CD14-positive monocyte (primary cell): ENCODE data around the gene RASA2. TPM values are rescaled to one million over a fixed set of nuclear protein-coding genes. Genes with fewer than 3 reads are reported as not detected.

Experiments
- DNase-seq, 3 donors: peaks; one replicate each; pipeline ENCODE4 v3.0.0-alpha.2; 2011 to 2022
- H2AFZ ChIP-seq: 2 replicates; pipeline ENCODE4 v1.6.0; 2012; ENCODE audit warnings: mild to moderate bottlenecking, low read depth, low read length, inconsistent platforms; ENCODE audit not compliant: insufficient read depth, poor library complexity, severe bottlenecking
- H3K27ac ChIP-seq, 2 donors: 1 replicate in 1 of 2; 2 replicates in 1 of 2; pipeline ENCODE4 v1.5.1; 2012 to 2013; ENCODE audit warnings: low read length in 2 of 2, control low read depth in 1 of 2, inconsistent platforms in 1 of 2, low read depth in 1 of 2, mild to moderate bottlenecking in 1 of 2
- H3K27me3 ChIP-seq, 2 donors: one replicate each; pipeline versions ENCODE4 v1.6.0 to v1.6.1; 2011 to 2013; ENCODE audit warnings: low read length in 2 of 2; ENCODE audit not compliant: control insufficient read depth in 2 of 2, insufficient read depth in 2 of 2
- H3K36me3 ChIP-seq, 2 donors: replicated peaks in 1 of 2; 1 replicate in 1 of 2; 2 replicates in 1 of 2; pipeline versions ENCODE4 v1.5.1 to v1.6.1; 2012 to 2013; ENCODE audit warnings: low read length in 2 of 2, control low read depth in 1 of 2, inconsistent platforms in 1 of 2, mild to moderate bottlenecking in 1 of 2; ENCODE audit not compliant: insufficient read depth in 2 of 2, control insufficient read depth in 1 of 2
- H3K4me1 ChIP-seq, 2 donors: 1 replicate in 1 of 2; 2 replicates in 1 of 2; pipeline versions ENCODE4 v1.5.1 to v1.6.1; 2012 to 2013; ENCODE audit warnings: low read length in 2 of 2, control low read depth in 1 of 2, inconsistent platforms in 1 of 2, mild to moderate bottlenecking in 1 of 2, moderate library complexity in 1 of 2; ENCODE audit not compliant: insufficient read depth in 2 of 2, control insufficient read depth in 1 of 2
- H3K4me2 ChIP-seq: replicated peaks from 2 replicates; pipeline ENCODE3; 2012; ENCODE audit warnings: low read length, moderate library complexity, mild to moderate bottlenecking; ENCODE audit not compliant: poor library complexity, severe bottlenecking; ENCODE audit errors: extremely low read depth
- H3K4me3 ChIP-seq, 3 experiments: fragments of 200-600 bp in 1 of 3; sonication (generic) in 1 of 3; replicated peaks in 1 of 3; 1 replicate in 2 of 3; 2 replicates in 1 of 3; pipeline ENCODE4 v1.5.1; 2011 to 2013; ENCODE audit warnings: low read length in 3 of 3, mild to moderate bottlenecking in 3 of 3, control low read depth in 2 of 3, low read depth in 2 of 3, inconsistent platforms in 1 of 3, moderate library complexity in 1 of 3
- H3K79me2 ChIP-seq: 2 replicates; pipeline ENCODE4 v1.6.0; 2012; ENCODE audit warnings: mild to moderate bottlenecking, control low read depth, inconsistent platforms, low read length, moderate library complexity; ENCODE audit not compliant: insufficient read depth
- H3K9ac ChIP-seq: 2 replicates; pipeline ENCODE4 v1.6.0; 2017; ENCODE audit warnings: low read length, mild to moderate bottlenecking; ENCODE audit not compliant: insufficient read depth, poor library complexity, severe bottlenecking
- H3K9me3 ChIP-seq, 2 donors: replicated peaks in 1 of 2; 1 replicate in 1 of 2; 2 replicates in 1 of 2; pipeline versions ENCODE4 v1.5.1 to v1.6.1; 2012 to 2013; ENCODE audit warnings: low read length in 2 of 2, control low read depth in 1 of 2; ENCODE audit not compliant: control insufficient read depth in 1 of 2, insufficient read depth in 1 of 2
- H4K20me1 ChIP-seq: 2 replicates; pipeline ENCODE4 v1.6.0; 2012; ENCODE audit warnings: mild to moderate bottlenecking, low read length, control low read depth, moderate library complexity; ENCODE audit not compliant: insufficient read depth
- H3K27ac Mint-ChIP-seq, 7 donors: one replicate each; pipeline ENCODE4 v1.8.0; 2020; ENCODE audit warnings: mild to moderate bottlenecking in 7 of 7, mixed read lengths in 7 of 7, moderate library complexity in 6 of 7, inconsistent platforms in 2 of 7
- H3K27me3 Mint-ChIP-seq, 3 donors: one replicate each; pipeline ENCODE4 v1.8.0; 2021 to 2022; ENCODE audit warnings: low read depth in 3 of 3, mild to moderate bottlenecking in 3 of 3, mixed read lengths in 3 of 3, moderate library complexity in 3 of 3, inconsistent platforms in 1 of 3
- H3K36me3 Mint-ChIP-seq, 2 donors: one replicate each; pipeline ENCODE4 v1.8.0; 2020; ENCODE audit warnings: mixed read lengths in 2 of 2, inconsistent platforms in 1 of 2, mild to moderate bottlenecking in 1 of 2
- H3K4me1 Mint-ChIP-seq: one replicate; pipeline ENCODE4 v1.8.0; 2020; ENCODE audit warnings: mild to moderate bottlenecking, mixed read lengths
- H3K4me3 Mint-ChIP-seq, 2 donors: one replicate each; pipeline ENCODE4 v1.8.0; 2020; ENCODE audit warnings: mild to moderate bottlenecking in 2 of 2, mixed read lengths in 2 of 2, moderate library complexity in 1 of 2
- H3K9me3 Mint-ChIP-seq, 7 donors: one replicate each; pipeline ENCODE4 v1.8.0; 2020 to 2022; ENCODE audit warnings: mixed read lengths in 7 of 7, mild to moderate bottlenecking in 6 of 7, moderate library complexity in 6 of 7, inconsistent platforms in 2 of 7
- WGBS: methylation state at CpG from one replicate; pipeline ENCODE4 v1.1.5; 2013; ENCODE audit warnings: missing lambda C conversion rate; ENCODE audit not compliant: insufficient coverage; 5-methylcytosine and 5-hydroxymethylcytosine counted together
- intact Hi-C, 2 donors: fragments of 100-400 bp; cut with micrococcal nuclease; formaldehyde crosslinking; loops; one replicate each; pipeline versions ENCODE4 v1.15.0 to v1.15.1; 2023
- polyA plus RNA-seq, 3 donors: library from polyadenylated mRNA; depleted of rRNA in 1 of 3; unstranded in 2 of 3; stranded (reverse) in 1 of 3; fragments of 300-500 nt in 2 of 3; fragments of >200 nt in 1 of 3; fragmentation: Illumina TruSeq in 2 of 3; gene quantifications; 1 replicate in 2 of 3; 2 replicates in 1 of 3; pipeline ENCODE4 v1.2.3, GENCODE V29; 2012 to 2021
- TF ChIP-seq, protein P1 (sequence below): fragments of 200-600 bp; IDR thresholded peaks from one replicate; pipeline ENCODE4 v1.8.0; 2022; ENCODE audit warnings: antibody characterized with exemption, mild to moderate bottlenecking

Gene RASA2
- polyA plus RNA-seq, 3 donors = 7.0 to 13.5 (median 8.8) TPM

- no peaks in the 10 kb centered on the region for H4K20me1 ChIP-seq
- DNase-seq = no peak
- intact Hi-C loops = loop anchor here (5.0 kb wide), 3 partner anchors 80 to 140 kb away; no protein-coding TSS in a partner anchor
- TF ChIP-seq, protein P1, sequence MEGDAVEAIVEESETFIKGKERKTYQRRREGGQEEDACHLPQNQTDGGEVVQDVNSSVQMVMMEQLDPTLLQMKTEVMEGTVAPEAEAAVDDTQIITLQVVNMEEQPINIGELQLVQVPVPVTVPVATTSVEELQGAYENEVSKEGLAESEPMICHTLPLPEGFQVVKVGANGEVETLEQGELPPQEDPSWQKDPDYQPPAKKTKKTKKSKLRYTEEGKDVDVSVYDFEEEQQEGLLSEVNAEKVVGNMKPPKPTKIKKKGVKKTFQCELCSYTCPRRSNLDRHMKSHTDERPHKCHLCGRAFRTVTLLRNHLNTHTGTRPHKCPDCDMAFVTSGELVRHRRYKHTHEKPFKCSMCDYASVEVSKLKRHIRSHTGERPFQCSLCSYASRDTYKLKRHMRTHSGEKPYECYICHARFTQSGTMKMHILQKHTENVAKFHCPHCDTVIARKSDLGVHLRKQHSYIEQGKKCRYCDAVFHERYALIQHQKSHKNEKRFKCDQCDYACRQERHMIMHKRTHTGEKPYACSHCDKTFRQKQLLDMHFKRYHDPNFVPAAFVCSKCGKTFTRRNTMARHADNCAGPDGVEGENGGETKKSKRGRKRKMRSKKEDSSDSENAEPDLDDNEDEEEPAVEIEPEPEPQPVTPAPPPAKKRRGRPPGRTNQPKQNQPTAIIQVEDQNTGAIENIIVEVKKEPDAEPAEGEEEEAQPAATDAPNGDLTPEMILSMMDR = no peak
- Mint-ChIP-seq H3K4me1 (peaks cover 11% of the 10 kb centered on the region), H3K27me3 (no peaks in the 10 kb centered on the region), H3K27ac (no peak overlapping the region), H3K4me3 (no peak overlapping the region), H3K9me3 (peaks cover 0 to 4% (median 0%) of the 10 kb centered on the region in 7 donors), H3K36me3 (peaks cover 56 to 64% of the 10 kb centered on the region in 2 donors)
- no peak overlapping the region for H3K4me2 ChIP-seq
- H3K79me2 ChIP-seq = no peaks in the 10 kb centered on the region
- H3K9ac ChIP-seq = no peak overlapping the region
- 100% methylated on average over 7 of the region's 10 CpGs for WGBS
- H3K4me3 ChIP-seq = no peak overlapping the region
- peaks cover 28 to 46% of the 10 kb centered on the region in 2 donors for H3K36me3 ChIP-seq
- H2AFZ ChIP-seq = no peak overlapping the region
- no peak overlapping the region for H3K27ac ChIP-seq
- no peaks in the 10 kb centered on the region for H3K27me3 ChIP-seq
- no peaks in the 10 kb centered on the region for H3K9me3 ChIP-seq
- peaks cover 0 to 4% of the 10 kb centered on the region in 2 donors for H3K4me1 ChIP-seq
These were observed 44.4 kb upstream of the RASA2 start for GRCh38 chr3:141442446-141442845.

DNA sequence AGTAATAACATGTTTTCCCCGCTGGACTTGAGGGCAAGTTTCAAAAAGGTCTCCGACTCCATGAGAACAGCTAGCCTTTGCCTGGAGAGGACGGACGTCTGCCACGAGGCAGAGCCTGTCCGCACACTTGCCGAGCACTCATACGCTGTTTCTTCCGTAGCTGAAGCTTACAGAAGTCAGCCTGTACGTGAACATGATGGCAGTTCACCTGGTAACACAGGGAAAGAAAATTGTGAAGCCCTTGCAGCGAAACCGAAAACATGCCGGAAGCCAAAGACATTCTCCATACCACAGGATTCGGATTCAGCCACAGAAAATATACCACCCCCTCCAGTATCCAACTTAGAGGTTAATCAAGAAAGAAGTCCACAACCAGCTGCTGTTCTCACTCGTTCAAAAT is 43.9 kb upstream of the RASA2 start:
- 100% methylated on average over 13 of the region's 15 CpGs for WGBS

More for the DNA sequence above, 43.9 kb upstream of the RASA2 start:
- Histone ChIP-seq H3K79me2 (no peaks in the 10 kb centered on the region), H3K36me3 (peaks cover 28 to 49% of the 10 kb centered on the region in 2 donors), H3K9me3 (no peaks in the 10 kb centered on the region), H4K20me1 (no peaks in the 10 kb centered on the region), H3K27ac (no peak overlapping the region), H3K4me1 (peaks cover 0 to 4% of the 10 kb centered on the region in 2 donors), H3K9ac (no peak overlapping the region), H3K27me3 (no peaks in the 10 kb centered on the region), H3K4me3 (no peak overlapping the region), H3K4me2 (no peak overlapping the region), H2AFZ (no peak overlapping the region)
- TF ChIP-seq, protein P1 = no peak
- no peak for DNase-seq
- Mint-ChIP-seq H3K4me1 (peaks cover 11% of the 10 kb centered on the region), H3K27ac (no peak overlapping the region), H3K36me3 (peaks cover 57 to 65% of the 10 kb centered on the region in 2 donors), H3K27me3 (no peaks in the 10 kb centered on the region), H3K9me3 (peaks cover 0 to 4% (median 0%) of the 10 kb centered on the region in 7 donors), H3K4me3 (no peak overlapping the region)
- intact Hi-C loops = loop anchor here (5.0 kb wide), 3 partner anchors 81 to 141 kb away; no protein-coding TSS in a partner anchor
